GM21528 (cell line): ENCODE measurements around the gene USH1C.

Experiments used
- ATAC-seq: cut with Tn5 transposase; IDR thresholded peaks from one replicate; pipeline ENCODE4 v1.9.1; 2021; ENCODE audit warnings: mild to moderate bottlenecking, moderate library complexity; ENCODE audit not compliant: unreplicated experiment, low FRiP score

Gene USH1C

GRCh38 chr11:17550450-17551346, 6.5 kb upstream of the USH1C start:
- no peak for ATAC-seq

- no peak for ATAC-seq
Observed at GRCh38 chr11:17548444-17548843, 4.2 kb upstream of the USH1C start.

GRCh38 chr11:17547932-17548331, 3.7 kb upstream of the USH1C start:
- ATAC-seq = no peak

- no peak for ATAC-seq
Observed at GRCh38 chr11:17547051-17547577, 2.9 kb upstream of the USH1C start, which contains the start of gene OTOG. Gene OTOG (plus strand): TSS chr11:17547259. CDS start chr11:17547373, 114 bp downstream.

GRCh38 chr11:17546240-17546639, 2.0 kb upstream of the USH1C start:
- no peak for ATAC-seq

GRCh38 chr11:17543574-17544180, 539 bp downstream of the USH1C start:
- ATAC-seq = no peak

- no peak for ATAC-seq
Observed at GRCh38 chr11:17543041-17543440, 1.2 kb downstream of the USH1C start.

GRCh38 chr11:17542249-17542648, 2.0 kb downstream of the USH1C start:
- no peak for ATAC-seq

GRCh38 chr11:17541330-17541885, 2.8 kb downstream of the USH1C start:
- no peak for ATAC-seq

- no peak for ATAC-seq
Observed at GRCh38 chr11:17540807-17541206, 3.4 kb downstream of the USH1C start.

- ATAC-seq = no peak
Observed at GRCh38 chr11:17538731-17539130, 5.5 kb downstream of the USH1C start.

- ATAC-seq = no peak
Observed at GRCh38 chr11:17538054-17538453, 6.2 kb downstream of the USH1C start.

GRCh38 chr11:17537261-17537660, 7.0 kb downstream of the USH1C start:
- ATAC-seq = no peak

- ATAC-seq = no peak
Observed at GRCh38 chr11:17535488-17535887, 8.7 kb downstream of the USH1C start.

GRCh38 chr11:17533778-17534415, 10.3 kb downstream of the USH1C start:
- no peak for ATAC-seq

- ATAC-seq = no peak
Observed at GRCh38 chr11:17533341-17533740, 10.9 kb downstream of the USH1C start.

- no peak for ATAC-seq
Observed at GRCh38 chr11:17532784-17533183, 11.4 kb downstream of the USH1C start.

GRCh38 chr11:17531636-17532113, 12.5 kb downstream of the USH1C start:
- no peak for ATAC-seq

- ATAC-seq = no peak
Observed at GRCh38 chr11:17531071-17531600, 13.1 kb downstream of the USH1C start.

- ATAC-seq = no peak
Observed at GRCh38 chr11:17529844-17530185, 14.4 kb downstream of the USH1C start.
